Measurements from ENCODE around the gene KCNK15.

The KCNK15 gene

DNA sequence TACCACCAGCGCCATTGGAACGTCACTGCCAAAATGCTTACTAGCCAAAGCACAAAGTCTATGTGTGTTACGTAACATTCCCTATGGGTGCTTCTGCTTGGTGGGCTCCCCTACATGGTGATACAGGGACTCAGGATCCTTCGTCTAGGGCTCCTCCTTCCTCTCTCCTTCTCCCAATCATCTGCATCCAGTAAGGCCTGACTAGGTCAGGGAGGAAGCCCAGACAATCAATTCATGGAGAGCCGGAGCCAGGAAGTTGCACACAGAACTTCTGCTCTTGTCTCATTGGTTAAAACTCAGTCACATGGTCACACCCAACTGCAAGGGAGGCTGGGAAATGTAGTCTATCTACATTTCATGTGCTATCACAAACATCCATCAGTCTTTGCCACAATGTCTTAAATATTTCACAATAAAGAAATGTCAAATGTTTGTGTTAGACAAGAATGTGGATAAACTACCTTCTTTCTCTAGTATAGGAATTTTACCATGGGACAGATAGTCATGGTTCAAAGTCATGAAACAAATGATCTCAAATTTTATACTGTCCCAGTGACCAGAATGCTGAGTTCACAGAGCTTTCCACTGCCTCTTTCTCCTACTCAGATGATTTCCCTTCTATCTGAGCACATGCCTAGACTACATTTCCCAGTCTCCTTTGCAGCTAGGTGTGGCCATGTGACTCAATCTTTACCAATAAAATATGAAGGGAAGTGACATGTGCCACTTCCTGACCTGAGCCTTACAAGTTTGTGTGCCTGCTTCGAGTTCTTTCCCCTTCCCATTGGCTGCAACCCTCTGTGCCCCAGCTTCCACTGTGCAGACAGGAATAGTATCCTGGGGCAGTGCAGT is 9.3 kb upstream of the KCNK15 start:
- peak in 2 of 5 donors; percentile 2 to 56 for DNase-seq

- no peak for DNase-seq
Observed at GRCh38 chr20:44737116-44737515, 8.5 kb upstream of the KCNK15 start.

GRCh38 chr20:44738813-44739477 is 6.7 kb upstream of the KCNK15 start:
- DNase-seq: peak in 3 of 5 donors; percentile 17 to 67 (median 27)

GRCh38 chr20:44739942-44740341 is 5.7 kb upstream of the KCNK15 start:
- DNase-seq: no peak

DNA sequence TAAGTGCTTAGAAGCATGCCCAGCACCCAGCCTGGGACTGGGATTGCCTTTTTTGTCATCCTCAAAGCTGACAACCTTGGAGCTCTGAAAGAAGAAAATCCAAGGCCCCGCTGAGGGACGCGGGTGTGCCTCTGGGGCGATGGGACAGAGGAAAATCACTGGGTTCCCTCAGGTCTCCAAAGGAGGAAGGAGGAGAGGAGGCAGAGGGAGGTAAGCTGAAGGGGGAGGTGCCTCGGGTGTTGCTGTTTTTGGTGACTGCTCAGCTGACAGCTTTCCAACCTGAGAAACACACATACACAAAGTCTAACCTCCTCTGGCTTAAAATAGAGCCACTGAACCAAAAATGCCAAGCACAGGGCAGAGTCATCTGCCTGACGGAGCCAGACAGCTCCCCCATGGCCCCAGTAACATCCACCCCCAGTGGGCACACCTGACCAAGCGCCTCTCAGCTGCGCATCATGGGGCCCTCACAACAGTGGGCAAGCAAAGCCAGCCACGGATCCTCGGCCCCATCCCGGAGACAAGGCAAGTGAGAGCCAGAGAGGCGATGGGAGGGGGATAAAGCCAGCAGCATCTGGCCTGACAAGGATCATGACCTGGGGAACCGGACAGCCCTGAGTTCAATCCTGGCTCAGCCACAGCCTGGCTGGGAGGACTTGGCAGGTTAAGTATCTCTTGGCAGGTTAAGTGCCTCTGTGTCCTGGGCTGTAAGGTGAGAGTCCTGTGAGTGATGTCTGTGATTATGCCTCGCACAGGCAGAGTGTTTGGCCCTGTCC is 3.2 kb upstream of the KCNK15 start:
- DNase-seq: no peak

- DNase-seq: no peak
Observed at GRCh38 chr20:44743080-44743701, 2.5 kb upstream of the KCNK15 start.

GRCh38 chr20:44743916-44744655 is 1.6 kb upstream of the KCNK15 start:
- no peak for DNase-seq

GRCh38 chr20:44745122-44745597 is 505 bp upstream of the KCNK15 start:
- DNase-seq: no peak

- DNase-seq: no peak
Observed at GRCh38 chr20:44746367-44747165, 901 bp downstream of the KCNK15 start.

DNA sequence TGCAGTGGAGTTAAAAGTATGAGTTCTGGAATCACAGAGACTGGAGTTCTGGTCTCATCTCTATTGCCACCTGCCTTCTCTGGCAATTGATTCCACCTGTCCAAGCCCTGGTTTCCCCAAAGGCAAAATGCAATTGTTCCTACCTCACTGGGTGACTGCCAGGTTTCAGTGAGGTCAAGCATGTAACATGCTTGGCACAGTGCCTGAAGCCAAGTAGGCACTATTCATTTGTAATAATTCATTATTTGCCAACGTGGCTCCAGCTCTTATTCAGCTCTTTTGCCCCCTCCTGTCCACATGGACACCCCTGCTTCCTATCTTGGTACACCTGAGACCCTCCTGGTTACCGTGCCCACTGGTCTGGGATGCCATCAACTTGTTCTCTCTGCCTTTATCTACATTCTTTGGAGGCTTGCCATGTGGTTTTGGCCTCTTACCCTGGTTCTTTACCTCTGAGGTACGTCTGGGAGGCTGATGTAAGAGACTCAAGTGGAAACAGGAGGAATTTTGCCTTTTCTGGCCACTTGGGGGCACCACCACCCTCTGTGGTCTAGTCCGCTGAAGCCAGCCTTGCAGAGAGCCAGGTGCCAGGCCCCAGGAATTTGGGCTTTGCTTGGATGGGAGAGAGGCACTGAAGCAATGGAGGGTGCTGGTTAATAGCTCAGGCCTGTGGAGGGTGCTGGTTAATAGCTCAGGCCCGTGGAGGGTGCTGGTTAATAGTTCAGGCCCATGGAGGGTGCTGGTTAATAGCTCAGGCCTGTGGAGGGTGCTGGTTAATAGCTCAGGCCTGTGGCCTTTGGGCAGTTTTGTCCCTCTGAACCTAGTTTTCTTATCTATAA is 1.7 kb downstream of the KCNK15 start:
- DNase-seq: peak in 4 of 5 donors; percentile 17 to 55 (median 38)

DNA sequence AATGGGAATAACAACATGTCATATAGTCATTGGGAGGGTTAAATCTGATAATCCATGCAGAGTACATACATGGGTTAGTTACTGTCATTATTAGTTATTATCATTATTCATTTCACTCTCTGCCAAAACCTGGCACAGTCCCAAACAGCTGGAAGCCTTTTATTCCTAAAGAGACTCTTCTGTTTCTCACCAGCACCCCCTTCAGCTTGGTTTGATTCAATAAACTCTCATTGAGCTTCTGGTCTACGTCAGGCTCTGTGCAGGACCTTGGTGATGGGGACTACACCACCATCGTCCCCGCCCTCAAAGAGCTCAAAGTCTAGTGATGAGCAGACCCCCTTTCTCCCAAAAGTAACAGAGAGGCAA is 2.3 kb downstream of the KCNK15 start:
- DNase-seq: no peak

DNA sequence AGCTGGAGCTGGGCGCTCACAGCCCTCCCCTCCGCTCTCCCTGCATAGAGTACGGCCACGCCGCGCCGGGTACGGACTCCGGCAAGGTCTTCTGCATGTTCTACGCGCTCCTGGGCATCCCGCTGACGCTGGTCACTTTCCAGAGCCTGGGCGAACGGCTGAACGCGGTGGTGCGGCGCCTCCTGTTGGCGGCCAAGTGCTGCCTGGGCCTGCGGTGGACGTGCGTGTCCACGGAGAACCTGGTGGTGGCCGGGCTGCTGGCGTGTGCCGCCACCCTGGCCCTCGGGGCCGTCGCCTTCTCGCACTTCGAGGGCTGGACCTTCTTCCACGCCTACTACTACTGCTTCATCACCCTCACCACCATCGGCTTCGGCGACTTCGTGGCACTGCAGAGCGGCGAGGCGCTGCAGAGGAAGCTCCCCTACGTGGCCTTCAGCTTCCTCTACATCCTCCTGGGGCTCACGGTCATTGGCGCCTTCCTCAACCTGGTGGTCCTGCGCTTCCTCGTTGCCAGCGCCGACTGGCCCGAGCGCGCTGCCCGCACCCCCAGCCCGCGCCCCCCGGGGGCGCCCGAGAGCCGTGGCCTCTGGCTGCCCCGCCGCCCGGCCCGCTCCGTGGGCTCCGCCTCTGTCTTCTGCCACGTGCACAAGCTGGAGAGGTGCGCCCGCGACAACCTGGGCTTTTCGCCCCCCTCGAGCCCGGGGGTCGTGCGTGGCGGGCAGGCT is 4.6 kb downstream of the KCNK15 start:
- DNase-seq: no peak

GRCh38 chr20:44752099-44752931 is 6.7 kb downstream of the KCNK15 start:
- no peak for DNase-seq

- no peak for DNase-seq
Observed at GRCh38 chr20:44754554-44754953, 8.9 kb downstream of the KCNK15 start.

DNA sequence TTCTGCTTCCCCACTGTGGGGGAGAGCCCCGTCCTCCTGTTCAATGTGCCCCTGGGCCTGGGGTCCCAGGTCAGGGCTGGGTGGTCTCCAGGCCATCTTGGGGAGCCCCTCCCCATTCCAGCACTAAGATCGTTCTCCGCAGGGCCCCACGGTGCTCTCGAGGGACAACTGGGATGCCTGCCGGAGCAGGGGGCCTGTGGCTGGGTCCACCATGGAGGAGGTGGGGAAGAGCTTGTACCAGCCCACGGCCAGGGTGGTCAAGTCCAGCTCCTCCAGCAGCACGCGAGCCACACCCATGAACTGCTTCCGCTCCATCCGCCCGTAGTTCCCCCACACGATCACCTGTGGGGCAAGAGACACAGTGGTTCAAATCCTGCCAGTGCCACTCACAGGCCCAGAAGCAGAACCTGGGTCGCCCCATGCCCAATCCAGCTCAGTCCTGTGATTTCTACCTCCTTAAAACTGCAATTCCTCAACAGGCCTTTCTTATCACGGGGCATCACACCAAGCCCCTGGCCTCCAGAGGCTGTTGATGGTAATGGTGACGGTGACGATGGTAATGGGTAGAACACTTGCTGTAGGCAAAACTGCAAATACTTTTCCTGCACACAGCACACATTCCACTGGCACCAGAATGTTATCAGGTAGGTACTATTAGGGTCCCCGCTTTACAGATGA is 10.5 kb downstream of the KCNK15 start:
- DNase-seq: no peak

DNA sequence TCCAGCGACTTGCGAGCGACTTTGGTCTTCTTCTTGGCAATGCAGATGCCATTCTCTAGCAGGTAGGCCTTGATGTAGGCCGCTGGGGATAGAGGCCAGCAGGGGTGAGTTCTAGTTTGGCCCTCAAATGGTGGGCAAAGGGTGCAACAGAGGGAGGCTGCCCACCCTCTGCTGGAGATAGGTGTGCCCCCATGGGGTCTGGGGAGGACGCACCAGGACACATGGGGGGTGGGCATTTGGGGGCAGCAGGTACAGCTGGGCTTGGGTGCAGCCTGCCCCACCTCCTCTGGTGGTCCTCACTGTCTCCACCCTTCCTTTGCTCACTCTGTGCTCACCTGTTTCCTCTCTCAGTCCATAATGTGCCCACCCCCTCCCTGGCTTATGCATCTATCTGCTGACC is 11.3 kb downstream of the KCNK15 start:
- no peak for DNase-seq

- no peak for DNase-seq
Observed at GRCh38 chr20:44758247-44759101, 12.8 kb downstream of the KCNK15 start.
